ENCODE results near the gene OR4K17.
"Not testable (repeated sequence)": the region's sequence is repeated elsewhere in the genome, so short reads cannot be mapped to it uniquely, and the experiment has no call there.

OR4K17 gene

GRCh38 chr14:20110438-20110837 is at the start of gene OR4K17:
TSS of gene OR4K17 (plus strand) at chr14:20110739. CDS start at chr14:20117500, 6,761 bp downstream.
- DNase-seq, result no peak

- no peak for DNase-seq
Measured at GRCh38 chr14:20092050-20092449, 18.5 kb upstream of the OR4K17 start.

- DNase-seq, result no peak
Measured at GRCh38 chr14:20093442-20093841, 17.1 kb upstream of the OR4K17 start.

- DNase-seq, result not testable (repeated sequence)
Measured at GRCh38 chr14:20098926-20099770, 11.4 kb upstream of the OR4K17 start.

GRCh38 chr14:20112321-20112720 is 1.8 kb downstream of the OR4K17 start:
- DNase-seq, result no peak

GRCh38 chr14:20116748-20117147 is 6.2 kb downstream of the OR4K17 start:
- DNase-seq, result no peak

- no peak for DNase-seq
Measured at GRCh38 chr14:20118795-20119194, 8.3 kb downstream of the OR4K17 start.

- DNase-seq, result no peak
Measured at GRCh38 chr14:20138520-20138919, 28.0 kb downstream of the OR4K17 start, which contains the start of gene OR4N5. TSS of gene OR4N5 (plus strand) at chr14:20138820. CDS start at chr14:20143736, 4,916 bp downstream.

- no peak for DNase-seq
Measured at GRCh38 chr14:20143911-20144310, 33.4 kb downstream of the OR4K17 start.

- no peak for DNase-seq
Measured at GRCh38 chr14:20144820-20145219, 34.3 kb downstream of the OR4K17 start.

- no peak for DNase-seq
Measured at GRCh38 chr14:20164462-20164861, 53.9 kb downstream of the OR4K17 start.

- DNase-seq, result no peak
Measured at GRCh38 chr14:20167091-20167490, 56.6 kb downstream of the OR4K17 start.

GRCh38 chr14:20169852-20170251 is 59.3 kb downstream of the OR4K17 start:
- not testable (repeated sequence) for DNase-seq
